ENCODE measurements around the gene GCNT4.

DNA sequence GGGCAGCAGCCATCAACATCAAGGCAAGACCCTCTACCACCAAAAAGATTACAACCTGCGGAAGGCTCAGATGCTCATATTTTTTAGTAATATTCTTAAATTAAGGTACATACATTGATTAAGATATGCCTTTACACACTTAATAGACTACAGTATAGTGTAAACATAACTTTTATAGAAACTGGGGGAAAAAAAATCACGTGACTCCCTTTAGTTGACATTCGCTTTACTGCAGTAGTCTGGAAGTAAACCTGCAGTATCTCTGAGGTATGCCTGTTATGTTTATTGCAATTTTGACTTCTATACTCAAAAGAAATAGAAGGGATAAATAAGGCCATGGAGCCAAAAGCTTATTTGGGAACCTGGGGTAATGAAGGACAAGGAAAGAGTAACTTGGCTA, 15.1 kb upstream of the GCNT4 start:
- TF ChIP-seq, protein P1, sequence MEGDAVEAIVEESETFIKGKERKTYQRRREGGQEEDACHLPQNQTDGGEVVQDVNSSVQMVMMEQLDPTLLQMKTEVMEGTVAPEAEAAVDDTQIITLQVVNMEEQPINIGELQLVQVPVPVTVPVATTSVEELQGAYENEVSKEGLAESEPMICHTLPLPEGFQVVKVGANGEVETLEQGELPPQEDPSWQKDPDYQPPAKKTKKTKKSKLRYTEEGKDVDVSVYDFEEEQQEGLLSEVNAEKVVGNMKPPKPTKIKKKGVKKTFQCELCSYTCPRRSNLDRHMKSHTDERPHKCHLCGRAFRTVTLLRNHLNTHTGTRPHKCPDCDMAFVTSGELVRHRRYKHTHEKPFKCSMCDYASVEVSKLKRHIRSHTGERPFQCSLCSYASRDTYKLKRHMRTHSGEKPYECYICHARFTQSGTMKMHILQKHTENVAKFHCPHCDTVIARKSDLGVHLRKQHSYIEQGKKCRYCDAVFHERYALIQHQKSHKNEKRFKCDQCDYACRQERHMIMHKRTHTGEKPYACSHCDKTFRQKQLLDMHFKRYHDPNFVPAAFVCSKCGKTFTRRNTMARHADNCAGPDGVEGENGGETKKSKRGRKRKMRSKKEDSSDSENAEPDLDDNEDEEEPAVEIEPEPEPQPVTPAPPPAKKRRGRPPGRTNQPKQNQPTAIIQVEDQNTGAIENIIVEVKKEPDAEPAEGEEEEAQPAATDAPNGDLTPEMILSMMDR (IDR thresholded peaks at IDR 0.05): no peak
- TF ChIP-seq POLR2A (IDR thresholded peaks at IDR 0.05): no peak

Measured in prostate gland (tissue), 2 donors.